Thyroid gland (tissue), 4 donors: ENCODE measurements around the gene CACUL1.

ENCODE experiments used
- POLR2A ChIP-seq, 2 donors: fragments of 450-650 bp; IDR thresholded peaks; one replicate each; pipeline ENCODE4 v1.6.1; 2017; ENCODE audit warnings: antibody characterized with exemption in 2 of 2, mild to moderate bottlenecking in 2 of 2, moderate library complexity in 1 of 2
- TF ChIP-seq, protein P1 (sequence below), 6 experiments: fragments of 200-600 bp in 3 of 6; fragments of 450-650 bp in 3 of 6; sonication (generic) in 3 of 6; IDR thresholded peaks; one replicate each; pipeline ENCODE4 v1.5.1; 2016 to 2019; ENCODE audit warnings: antibody characterized with exemption in 6 of 6, mild to moderate bottlenecking in 2 of 6, inconsistent platforms in 1 of 6, moderate library complexity in 1 of 6

DNA sequence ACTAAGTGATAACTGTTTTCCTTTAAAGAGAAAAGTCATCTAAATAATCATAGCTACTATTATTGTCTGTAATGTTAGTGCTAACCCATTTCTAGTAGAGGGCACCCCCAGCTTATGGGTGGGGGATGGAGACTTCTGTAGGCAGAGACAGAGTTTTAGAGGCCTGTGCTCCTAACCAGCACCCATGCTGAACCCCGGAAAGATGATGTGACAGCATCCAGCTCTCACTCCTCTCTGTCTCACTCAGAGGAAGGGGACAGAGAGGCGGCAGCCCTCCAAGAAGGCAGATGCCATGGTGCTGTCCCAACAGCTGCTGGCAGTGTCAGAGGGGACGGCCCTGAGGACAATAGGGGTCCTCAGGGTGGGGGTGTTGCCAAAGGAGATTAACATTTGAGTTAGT is 84.9 kb downstream of the CACUL1 start:
- TF ChIP-seq POLR2A (IDR thresholded peaks at IDR 0.05) = no peak
- TF ChIP-seq, protein P1, sequence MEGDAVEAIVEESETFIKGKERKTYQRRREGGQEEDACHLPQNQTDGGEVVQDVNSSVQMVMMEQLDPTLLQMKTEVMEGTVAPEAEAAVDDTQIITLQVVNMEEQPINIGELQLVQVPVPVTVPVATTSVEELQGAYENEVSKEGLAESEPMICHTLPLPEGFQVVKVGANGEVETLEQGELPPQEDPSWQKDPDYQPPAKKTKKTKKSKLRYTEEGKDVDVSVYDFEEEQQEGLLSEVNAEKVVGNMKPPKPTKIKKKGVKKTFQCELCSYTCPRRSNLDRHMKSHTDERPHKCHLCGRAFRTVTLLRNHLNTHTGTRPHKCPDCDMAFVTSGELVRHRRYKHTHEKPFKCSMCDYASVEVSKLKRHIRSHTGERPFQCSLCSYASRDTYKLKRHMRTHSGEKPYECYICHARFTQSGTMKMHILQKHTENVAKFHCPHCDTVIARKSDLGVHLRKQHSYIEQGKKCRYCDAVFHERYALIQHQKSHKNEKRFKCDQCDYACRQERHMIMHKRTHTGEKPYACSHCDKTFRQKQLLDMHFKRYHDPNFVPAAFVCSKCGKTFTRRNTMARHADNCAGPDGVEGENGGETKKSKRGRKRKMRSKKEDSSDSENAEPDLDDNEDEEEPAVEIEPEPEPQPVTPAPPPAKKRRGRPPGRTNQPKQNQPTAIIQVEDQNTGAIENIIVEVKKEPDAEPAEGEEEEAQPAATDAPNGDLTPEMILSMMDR (IDR thresholded peaks at IDR 0.05) = no peak
